K562 (cell line): ENCODE results near the gene AP1M2. TPM values are rescaled to one million over a fixed set of nuclear protein-coding genes. Genes with fewer than 3 reads are reported as not detected.

Experiments
- AFF4 ChIP-seq: sonication (generic); formaldehyde crosslinking; IDR thresholded peaks from 2 replicates; pipeline ENCODE4 v1.8.0; 2023; ENCODE audit warnings: mild to moderate bottlenecking, missing genetic modification reagents
- DACH1 ChIP-seq: fragments of 450-650 bp; IDR thresholded peaks from 2 replicates; pipeline ENCODE4 v1.6.1; 2018; ENCODE audit not compliant: partially characterized antibody
- GABPB1 ChIP-seq: sonication (generic); formaldehyde crosslinking; IDR thresholded peaks from 2 replicates; pipeline ENCODE4 v1.8.0; 2022; ENCODE audit warnings: mild to moderate bottlenecking, missing genetic modification reagents
- GTF2E2 ChIP-seq: fragments of 200-800 bp; sonication (Bioruptor generic); IDR thresholded peaks from 2 replicates; pipeline ENCODE4 v1.6.1; 2016; ENCODE audit warnings: missing genetic modification characterization, missing compliant biosample characterization
- HMGN3 ChIP-seq: IDR thresholded peaks from 2 replicates; pipeline ENCODE4 v1.6.1; 2011; ENCODE audit warnings: borderline replicate concordance, low read depth, mild to moderate bottlenecking, mixed read lengths, low read length; ENCODE audit not compliant: insufficient read length; ENCODE audit errors: extremely low read depth
- KAT2B ChIP-seq: IDR thresholded peaks from one replicate; pipeline ENCODE4 v1.6.1; 2012; ENCODE audit warnings: low read depth, mild to moderate bottlenecking, control low read depth, inconsistent platforms, low read length, moderate library complexity
- NFE2 ChIP-seq: IDR thresholded peaks from 2 replicates; pipeline ENCODE4 v1.6.1; 2014; ENCODE audit warnings: antibody characterized with exemption, low read depth
- SRF ChIP-seq, 2 experiments: fragments of 250-450, 450-650 bp in 1 of 2; sonication (Bioruptor Pico) in 1 of 2; sonication (generic) in 1 of 2; formaldehyde crosslinking; IDR thresholded peaks; 2 replicates each; pipeline versions ENCODE4 v1.5.0 to v1.5.1; 2020 to 2022; ENCODE audit warnings: mild to moderate bottlenecking in 1 of 2, missing genetic modification reagents in 1 of 2
- TAF1 ChIP-seq: IDR thresholded peaks from 2 replicates; pipeline ENCODE4 v1.6.1; 2011; ENCODE audit warnings: mild to moderate bottlenecking, low read length, moderate library complexity; ENCODE audit not compliant: insufficient read depth, control insufficient read depth, severe bottlenecking; ENCODE audit errors: extremely low read depth
- ZBTB2 ChIP-seq: fragments of 450-650 bp; IDR thresholded peaks from 2 replicates; pipeline ENCODE4 v1.6.1; 2016; ENCODE audit warnings: antibody characterized with exemption
- ZFX ChIP-seq: sonication (generic); formaldehyde crosslinking; IDR thresholded peaks from 2 replicates; pipeline ENCODE4 v1.8.0; 2022; ENCODE audit warnings: mild to moderate bottlenecking, missing genetic modification reagents, moderate library complexity
- polyA plus RNA-seq, 8 experiments: library from polyadenylated mRNA; depleted of rRNA in 4 of 8; stranded (reverse) in 5 of 8; unstranded in 3 of 8; fragments of >200 nt; fragmentation: Nextera tagmentation in 2 of 8; fragmentation: Illumina TruSeq in 1 of 8; extraction: Ambion mirVana in 2 of 8; extraction: Trizol in 1 of 8; gene quantifications; 2 replicates each; pipeline versions ENCODE4 v1.2.1 to v1.2.3, GENCODE V29; 2011 to 2014; ENCODE audit warnings: inconsistent platforms in 1 of 8, missing spikeins in 1 of 8
- total RNA-seq, 7 experiments: library from RNA; depleted of rRNA in 6 of 7; stranded (reverse); fragments of >200 nt in 6 of 7; fragmentation: Illumina TruSeq in 2 of 7; extraction: Trizol in 2 of 7; gene quantifications; 2 replicates each; pipeline versions ENCODE4 v1.2.1 to v1.2.3, GENCODE V29; 2011 to 2021; ENCODE audit warnings: low replicate concordance in 1 of 7
- TF ChIP-seq, protein P1 (sequence below): fragments of 200-800 bp; sonication (Bioruptor generic); IDR thresholded peaks from 2 replicates; pipeline ENCODE4 v1.6.1; 2017; ENCODE audit warnings: missing genetic modification characterization, missing compliant biosample characterization

AP1M2 gene
- total and polyA plus RNA-seq, 9 of the 15 experiments (the other 6 are each of a cell fraction or from before 2014, with no cell fraction given), result 0.33 to 1.4 (median 0.89) TPM; not detected in 1

DNA sequence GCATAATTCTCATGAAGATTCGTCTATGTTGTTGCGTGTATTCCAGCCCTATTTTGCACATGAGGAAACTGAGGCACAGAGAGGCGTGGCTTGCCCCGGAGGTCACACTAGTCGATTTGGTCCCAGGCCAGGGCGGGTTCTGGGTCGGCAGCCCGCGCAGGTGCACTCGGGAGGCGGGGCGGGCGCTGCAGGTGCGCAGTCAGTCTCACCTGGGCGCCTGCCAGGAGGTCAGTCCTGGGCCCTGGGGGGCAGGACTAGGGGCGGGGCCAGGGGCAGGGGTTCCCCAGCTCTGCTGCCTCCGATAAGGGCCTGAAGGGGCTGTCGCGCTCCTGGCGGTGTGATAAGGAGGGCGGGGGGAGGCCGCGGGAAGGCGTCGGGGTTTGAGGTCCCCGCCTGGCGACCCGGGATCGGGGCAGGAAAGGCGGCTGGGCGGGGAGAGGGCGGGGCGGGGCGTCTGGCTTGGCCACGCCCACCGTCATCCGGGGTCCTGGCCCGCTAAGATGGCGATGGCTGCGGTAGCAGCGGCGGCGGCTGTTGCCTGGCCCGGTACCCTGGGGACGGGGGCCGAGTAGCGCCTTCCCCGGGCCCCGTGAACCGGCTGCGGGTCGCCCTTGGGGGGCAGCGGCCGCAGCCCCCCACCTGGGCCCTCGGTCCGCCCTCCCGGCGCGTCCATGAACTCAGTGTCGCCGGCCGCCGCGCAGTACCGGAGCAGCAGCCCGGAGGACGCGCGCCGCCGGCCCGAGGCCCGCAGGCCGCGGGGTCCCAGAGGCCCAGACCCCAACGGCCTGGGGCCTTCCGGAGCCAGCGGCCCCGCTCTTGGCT, 43.5 kb downstream of the AP1M2 start, which contains the start of gene ATG4D (continued):
- peak; percentile 82 for TF ChIP-seq ZBTB2
- TF ChIP-seq AFF4 (CRISPR knock-in tag), result no peak
- TF ChIP-seq SRF (CRISPR knock-in tag; IDR thresholded peaks at IDR 0.05), result peak in 1 of 2 experiments; percentile 35; a peak in 1 of 4 replicates
- TF ChIP-seq, protein P1, sequence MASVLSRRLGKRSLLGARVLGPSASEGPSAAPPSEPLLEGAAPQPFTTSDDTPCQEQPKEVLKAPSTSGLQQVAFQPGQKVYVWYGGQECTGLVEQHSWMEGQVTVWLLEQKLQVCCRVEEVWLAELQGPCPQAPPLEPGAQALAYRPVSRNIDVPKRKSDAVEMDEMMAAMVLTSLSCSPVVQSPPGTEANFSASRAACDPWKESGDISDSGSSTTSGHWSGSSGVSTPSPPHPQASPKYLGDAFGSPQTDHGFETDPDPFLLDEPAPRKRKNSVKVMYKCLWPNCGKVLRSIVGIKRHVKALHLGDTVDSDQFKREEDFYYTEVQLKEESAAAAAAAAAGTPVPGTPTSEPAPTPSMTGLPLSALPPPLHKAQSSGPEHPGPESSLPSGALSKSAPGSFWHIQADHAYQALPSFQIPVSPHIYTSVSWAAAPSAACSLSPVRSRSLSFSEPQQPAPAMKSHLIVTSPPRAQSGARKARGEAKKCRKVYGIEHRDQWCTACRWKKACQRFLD, result peak; percentile 88; the same call in 1 of the 2 replicates
- peak; percentile 64; the same call in 1 of the 2 replicates for TF ChIP-seq NFE2
- no peak for TF ChIP-seq KAT2B
- TF ChIP-seq DACH1, result peak; percentile 12
- peak; percentile 40; the same call in 1 of the 2 replicates for TF ChIP-seq ZFX (CRISPR knock-in tag)
- TF ChIP-seq GABPB1 (CRISPR knock-in tag), result no peak; the same call in 1 of the 2 replicates
- peak; percentile 81; the same call in 1 of the 2 replicates for TF ChIP-seq GTF2E2 (tag)
- TF ChIP-seq TAF1, result peak; percentile 94
- peak; percentile 99 for TF ChIP-seq HMGN3
